H9 (cell line): Measurements from ENCODE around the gene SLC39A12. TPM values are rescaled to one million over a fixed set of nuclear protein-coding genes. Genes with fewer than 3 reads are reported as not detected.

Source experiments
- DNase-seq: peaks from one replicate; pipeline ENCODE4 v3.0.0-alpha.2; 2017
- H2AFZ ChIP-seq: one replicate; pipeline ENCODE4 v1.6.1; 2013; ENCODE audit warnings: mild to moderate bottlenecking, low read length, control low read depth, moderate library complexity
- H2AK5ac ChIP-seq: 2 replicates; pipeline ENCODE4 v1.6.1; 2013; ENCODE audit warnings: low read length, control low read depth, mixed read lengths; ENCODE audit not compliant: insufficient read length
- H2BK120ac ChIP-seq: one replicate; pipeline ENCODE4 v1.6.1; 2013; ENCODE audit warnings: low read depth, mild to moderate bottlenecking, low read length, control low read depth, inconsistent platforms; ENCODE audit not compliant: poor library complexity, severe bottlenecking
- H2BK12ac ChIP-seq: 2 replicates; pipeline ENCODE4 v1.6.1; 2013; ENCODE audit warnings: low read length, control low read depth, mixed read lengths, low read depth; ENCODE audit not compliant: insufficient read length
- H2BK15ac ChIP-seq: 2 replicates; pipeline ENCODE4 v1.6.1; 2013; ENCODE audit warnings: low read depth, low read length, control low read depth
- H2BK20ac ChIP-seq: one replicate; pipeline ENCODE4 v1.6.1; 2013; ENCODE audit warnings: low read depth, mild to moderate bottlenecking, low read length, control low read depth, inconsistent platforms; ENCODE audit not compliant: poor library complexity, severe bottlenecking
- H2BK5ac ChIP-seq: 2 replicates; pipeline ENCODE4 v1.6.1; 2013; ENCODE audit warnings: low read length, control low read depth, mixed read lengths; ENCODE audit not compliant: insufficient read length
- H3K14ac ChIP-seq: 2 replicates; pipeline ENCODE4 v1.6.1; 2013; ENCODE audit warnings: low read length, control low read depth; ENCODE audit not compliant: insufficient read depth
- H3K18ac ChIP-seq: 2 replicates; pipeline ENCODE4 v1.6.1; 2013; ENCODE audit warnings: low read depth, mild to moderate bottlenecking, mixed read lengths, low read length, control low read depth; ENCODE audit not compliant: insufficient read length
- H3K23ac ChIP-seq: 2 replicates; pipeline ENCODE4 v1.6.1; 2013; ENCODE audit warnings: low read length, control low read depth, mixed read lengths, low read depth; ENCODE audit not compliant: insufficient read length
- H3K23me2 ChIP-seq: 2 replicates; pipeline ENCODE4 v1.6.1; 2013; ENCODE audit warnings: low read depth, mild to moderate bottlenecking, mixed read lengths, low read length, control low read depth; ENCODE audit not compliant: insufficient read length, poor library complexity, severe bottlenecking
- H3K27ac ChIP-seq: 2 replicates; pipeline ENCODE4 v1.5.1; 2013; ENCODE audit warnings: low read length, control low read depth, mixed read lengths, low read depth; ENCODE audit not compliant: insufficient read length
- H3K27me3 ChIP-seq: 2 replicates; pipeline ENCODE4 v1.6.1; 2013; ENCODE audit warnings: low read length, control low read depth, inconsistent platforms; ENCODE audit not compliant: insufficient read depth
- H3K4ac ChIP-seq: 2 replicates; pipeline ENCODE4 v1.6.1; 2013; ENCODE audit warnings: low read depth, mild to moderate bottlenecking, control low read depth, inconsistent platforms, low read length, moderate library complexity
- H3K4me1 ChIP-seq: 2 replicates; pipeline ENCODE4 v1.6.1; 2013; ENCODE audit warnings: low read length, control low read depth, inconsistent platforms; ENCODE audit not compliant: insufficient read depth
- H3K4me2 ChIP-seq: 2 replicates; pipeline ENCODE4 v1.6.1; 2013; ENCODE audit warnings: low read length, control low read depth, mixed read lengths; ENCODE audit not compliant: insufficient read length, insufficient read depth
- H3K56ac ChIP-seq: 2 replicates; pipeline ENCODE4 v1.6.1; 2013; ENCODE audit warnings: low read depth, mild to moderate bottlenecking, mixed read lengths, low read length, control low read depth; ENCODE audit not compliant: insufficient read length
- H3K79me1 ChIP-seq: 2 replicates; pipeline ENCODE4 v1.6.1; 2013; ENCODE audit warnings: low read depth, mild to moderate bottlenecking, moderate library complexity, low read length, control low read depth, inconsistent platforms; ENCODE audit not compliant: insufficient read depth, poor library complexity, severe bottlenecking
- H3K79me2 ChIP-seq: 2 replicates; pipeline ENCODE4 v1.6.1; 2013; ENCODE audit warnings: low read length, control low read depth, inconsistent platforms; ENCODE audit not compliant: insufficient read depth
- H3K9ac ChIP-seq: 2 replicates; pipeline ENCODE4 v1.6.1; 2013; ENCODE audit warnings: low read length, control low read depth, mixed read lengths; ENCODE audit not compliant: insufficient read length; ENCODE audit errors: extremely low read depth
- H3K9me3 ChIP-seq: one replicate; pipeline ENCODE4 v1.6.1; 2013; ENCODE audit warnings: low read depth, low read length, inconsistent platforms; ENCODE audit not compliant: control insufficient read depth
- H3T11ph ChIP-seq: one replicate; pipeline ENCODE4 v1.6.1; 2013; ENCODE audit warnings: mild to moderate bottlenecking, low read length, control low read depth, inconsistent platforms
- H4K20me1 ChIP-seq: one replicate; pipeline ENCODE4 v1.6.1; 2013; ENCODE audit not compliant: control insufficient read depth, insufficient read length, insufficient read depth
- H4K5ac ChIP-seq: 2 replicates; pipeline ENCODE4 v1.6.1; 2013; ENCODE audit warnings: low read depth, mild to moderate bottlenecking, mixed read lengths, low read length, control low read depth; ENCODE audit not compliant: insufficient read length
- H4K8ac ChIP-seq: replicated peaks from 2 replicates; pipeline ENCODE4 v1.6.1; 2013; ENCODE audit warnings: low read length, control low read depth, mixed read lengths, low read depth; ENCODE audit not compliant: insufficient read length
- H4K91ac ChIP-seq: 2 replicates; pipeline ENCODE4 v1.6.1; 2013; ENCODE audit warnings: low read depth, mild to moderate bottlenecking, moderate library complexity, mixed read lengths, low read length, control low read depth; ENCODE audit not compliant: insufficient read length
- H3K27ac Mint-ChIP-seq, 3 experiments: 2 replicates in 2 of 3; 3 replicates in 1 of 3; pipeline ENCODE4 v1.8.0; 2020 to 2021; ENCODE audit warnings: mixed read lengths in 3 of 3, mild to moderate bottlenecking in 1 of 3, moderate library complexity in 1 of 3
- H3K27me3 Mint-ChIP-seq: 2 replicates; pipeline ENCODE4 v1.8.0; 2021; ENCODE audit warnings: low read depth, mild to moderate bottlenecking, moderate library complexity, mixed read lengths
- H3K36me3 Mint-ChIP-seq, 3 experiments: 2 replicates in 2 of 3; 3 replicates in 1 of 3; pipeline ENCODE4 v1.8.0; 2020 to 2021; ENCODE audit warnings: low read depth in 3 of 3, mixed read lengths in 3 of 3; ENCODE audit not compliant: insufficient read depth in 1 of 3
- H3K4me1 Mint-ChIP-seq, 2 experiments: 2 replicates each; pipeline ENCODE4 v1.8.0; 2020; ENCODE audit warnings: mixed read lengths in 2 of 2
- H3K4me3 Mint-ChIP-seq, 2 experiments: 2 replicates in 1 of 2; 3 replicates in 1 of 2; pipeline ENCODE4 v1.8.0; 2020 to 2021; ENCODE audit warnings: mild to moderate bottlenecking in 2 of 2, mixed read lengths in 2 of 2, moderate library complexity in 1 of 2
- H3K9me3 Mint-ChIP-seq, 2 experiments: 2 replicates in 1 of 2; 3 replicates in 1 of 2; pipeline ENCODE4 v1.8.0; 2020; ENCODE audit warnings: mild to moderate bottlenecking in 2 of 2, mixed read lengths in 2 of 2, moderate library complexity in 1 of 2
- WGBS: extraction: QIAGEN DNeasy Blood & Tissue Kit; methylation state at CpG from one replicate; pipeline ENCODE4 v1.1.7; 2013; ENCODE audit warnings: missing lambda C conversion rate, low lambda C conversion rate, mixed read lengths; ENCODE audit not compliant: insufficient read length; ENCODE audit errors: extremely low coverage; 5-methylcytosine and 5-hydroxymethylcytosine counted together
- total RNA-seq: library from RNA; stranded (reverse); gene quantifications from 2 replicates; pipeline ENCODE4 v1.2.1, GENCODE V29; 2021
- TF ChIP-seq, protein P1 (sequence below): fragments of 200-600 bp; sonication (generic); conservative IDR thresholded peaks from 3 replicates; pipeline ENCODE4 v1.8.0; 2021; ENCODE audit warnings: antibody characterized with exemption, mild to moderate bottlenecking

Gene SLC39A12
- total RNA-seq, 1 experiment from 2014 or later: not detected

DNA sequence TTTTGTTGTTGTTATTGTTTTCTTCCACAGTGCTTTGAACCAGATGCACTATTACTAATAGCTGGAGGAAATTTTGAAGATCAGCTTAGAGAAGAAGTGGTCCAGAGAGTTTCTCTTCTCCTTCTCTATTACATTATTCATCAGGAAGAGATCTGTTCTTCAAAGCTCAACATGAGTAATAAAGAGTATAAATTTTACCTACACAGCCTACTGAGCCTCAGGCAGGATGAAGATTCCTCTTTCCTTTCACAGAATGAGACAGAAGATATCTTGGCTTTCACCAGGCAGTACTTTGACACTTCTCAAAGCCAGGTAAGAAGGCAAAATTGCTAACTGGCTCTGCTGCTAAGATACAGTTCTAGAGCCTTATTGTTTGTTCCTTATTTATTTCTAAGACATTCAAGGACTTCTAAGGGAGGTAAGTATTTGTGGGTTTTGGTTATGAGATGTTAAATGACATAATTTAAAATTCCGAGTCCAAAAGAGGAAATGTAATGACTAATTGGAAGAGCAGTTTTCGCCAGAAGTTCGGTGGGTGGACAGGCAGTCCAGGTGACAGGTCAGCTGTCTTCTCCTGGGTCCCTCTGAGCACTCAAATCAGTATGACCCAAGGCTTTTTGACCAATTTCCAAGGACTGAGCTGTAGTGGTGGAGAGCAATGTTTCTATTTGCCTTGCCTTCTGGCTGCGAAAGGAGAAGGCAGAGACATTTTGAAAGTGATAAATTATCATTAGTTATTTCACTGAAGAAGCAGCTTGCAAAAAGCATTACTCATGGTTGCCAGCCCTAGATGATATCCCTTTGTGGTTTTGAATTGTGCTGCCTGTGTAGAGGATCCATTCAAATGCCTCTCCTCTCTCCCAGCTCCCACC, 10.1 kb downstream of the SLC39A12 start:
- WGBS: no CpG with 5 or more reads among the region's 4 CpGs
- Histone ChIP-seq H2AFZ (no peak overlapping the region), H3K23ac (no peak overlapping the region)

More for the DNA sequence above, 10.1 kb downstream of the SLC39A12 start:
- Histone ChIP-seq H4K20me1 (no peaks in the 10 kb centered on the region), H3K4me1 (no peaks in the 10 kb centered on the region), H3K4me2 (no peak overlapping the region), H3K23me2 (no peaks in the 10 kb centered on the region), H2BK15ac (no peak overlapping the region), H4K5ac (no peak overlapping the region), H2AK5ac (no peak overlapping the region), H3K79me1 (no peaks in the 10 kb centered on the region), H3T11ph (no peak overlapping the region), H4K8ac (no peak overlapping the region), H2BK20ac (no peak overlapping the region), H2BK12ac (no peak overlapping the region), H3K4ac (no peak overlapping the region), H2BK120ac (no peak overlapping the region), H3K9me3 (no peaks in the 10 kb centered on the region), H4K91ac (no peak overlapping the region), H3K27ac (no peak overlapping the region), H3K9ac (no peak overlapping the region), H3K14ac (no peak overlapping the region), H3K56ac (no peak overlapping the region), H3K27me3 (no peaks in the 10 kb centered on the region), H3K79me2 (no peaks in the 10 kb centered on the region), H2BK5ac (no peak overlapping the region), H3K18ac (no peak overlapping the region)
- Mint-ChIP-seq H3K4me3 (no peak overlapping the region; a peak in 1 of 5 replicates), H3K9me3 (peaks cover 3 to 11% of the 10 kb centered on the region in 2 experiments), H3K4me1 (peaks cover 0 to 3% of the 10 kb centered on the region in 2 experiments; a peak in 1 of 4 replicates), H3K27me3 (no peaks in the 10 kb centered on the region), H3K27ac (no peak overlapping the region), H3K36me3 (peaks cover 0 to 8% (median 0%) of the 10 kb centered on the region in 3 experiments; a peak in 4 of 7 replicates)
- no peak for DNase-seq
- TF ChIP-seq, protein P1, sequence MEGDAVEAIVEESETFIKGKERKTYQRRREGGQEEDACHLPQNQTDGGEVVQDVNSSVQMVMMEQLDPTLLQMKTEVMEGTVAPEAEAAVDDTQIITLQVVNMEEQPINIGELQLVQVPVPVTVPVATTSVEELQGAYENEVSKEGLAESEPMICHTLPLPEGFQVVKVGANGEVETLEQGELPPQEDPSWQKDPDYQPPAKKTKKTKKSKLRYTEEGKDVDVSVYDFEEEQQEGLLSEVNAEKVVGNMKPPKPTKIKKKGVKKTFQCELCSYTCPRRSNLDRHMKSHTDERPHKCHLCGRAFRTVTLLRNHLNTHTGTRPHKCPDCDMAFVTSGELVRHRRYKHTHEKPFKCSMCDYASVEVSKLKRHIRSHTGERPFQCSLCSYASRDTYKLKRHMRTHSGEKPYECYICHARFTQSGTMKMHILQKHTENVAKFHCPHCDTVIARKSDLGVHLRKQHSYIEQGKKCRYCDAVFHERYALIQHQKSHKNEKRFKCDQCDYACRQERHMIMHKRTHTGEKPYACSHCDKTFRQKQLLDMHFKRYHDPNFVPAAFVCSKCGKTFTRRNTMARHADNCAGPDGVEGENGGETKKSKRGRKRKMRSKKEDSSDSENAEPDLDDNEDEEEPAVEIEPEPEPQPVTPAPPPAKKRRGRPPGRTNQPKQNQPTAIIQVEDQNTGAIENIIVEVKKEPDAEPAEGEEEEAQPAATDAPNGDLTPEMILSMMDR: no peak
